Esophagus muscularis mucosa (tissue), 4 donors: Measurements from ENCODE around the gene GAMT.

Experiments used
- EP300 ChIP-seq: sonication (generic); formaldehyde crosslinking; IDR thresholded peaks from one replicate; pipeline ENCODE4 v1.6.1; 2017; ENCODE audit warnings: antibody characterized with exemption
- POLR2A ChIP-seq: fragments of 450-650 bp; IDR thresholded peaks from one replicate; pipeline ENCODE4 v1.6.1; 2017; ENCODE audit warnings: antibody characterized with exemption, moderate library complexity, mild to moderate bottlenecking, low read depth
- POLR2AphosphoS5 ChIP-seq, 2 donors: sonication (generic); formaldehyde crosslinking; IDR thresholded peaks; one replicate each; pipeline ENCODE4 v1.6.1; 2017; ENCODE audit warnings: antibody characterized with exemption in 2 of 2
- TF ChIP-seq, protein P1 (sequence below), 3 experiments: fragments of 200-600 bp in 2 of 3; fragments of 450-650 bp in 1 of 3; sonication (generic) in 2 of 3; IDR thresholded peaks; one replicate each; pipeline ENCODE4 v1.5.1; 2017 to 2019; ENCODE audit warnings: antibody characterized with exemption in 3 of 3, mild to moderate bottlenecking in 2 of 3, moderate library complexity in 1 of 3

DNA sequence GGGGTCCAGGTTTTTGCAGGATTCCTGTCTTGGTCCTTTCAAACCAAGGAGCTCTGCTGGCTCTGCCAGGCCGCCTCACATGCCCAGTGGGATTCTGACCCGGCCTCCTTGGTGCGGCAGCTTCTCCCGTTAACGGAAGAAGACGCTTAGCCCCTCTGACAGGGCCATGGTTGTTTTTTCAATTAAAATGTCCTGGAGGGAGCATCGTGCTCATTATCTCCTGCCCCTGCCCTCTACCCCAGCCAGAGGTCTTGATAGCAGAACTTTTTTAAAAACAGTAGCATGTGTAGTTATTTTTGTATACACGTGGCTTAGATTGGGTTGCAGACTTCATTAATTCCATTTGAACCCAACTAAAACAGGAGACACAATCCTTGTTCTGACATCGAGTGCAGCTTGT lies 25.4 kb upstream of the GAMT start:
- TF ChIP-seq, protein P1, sequence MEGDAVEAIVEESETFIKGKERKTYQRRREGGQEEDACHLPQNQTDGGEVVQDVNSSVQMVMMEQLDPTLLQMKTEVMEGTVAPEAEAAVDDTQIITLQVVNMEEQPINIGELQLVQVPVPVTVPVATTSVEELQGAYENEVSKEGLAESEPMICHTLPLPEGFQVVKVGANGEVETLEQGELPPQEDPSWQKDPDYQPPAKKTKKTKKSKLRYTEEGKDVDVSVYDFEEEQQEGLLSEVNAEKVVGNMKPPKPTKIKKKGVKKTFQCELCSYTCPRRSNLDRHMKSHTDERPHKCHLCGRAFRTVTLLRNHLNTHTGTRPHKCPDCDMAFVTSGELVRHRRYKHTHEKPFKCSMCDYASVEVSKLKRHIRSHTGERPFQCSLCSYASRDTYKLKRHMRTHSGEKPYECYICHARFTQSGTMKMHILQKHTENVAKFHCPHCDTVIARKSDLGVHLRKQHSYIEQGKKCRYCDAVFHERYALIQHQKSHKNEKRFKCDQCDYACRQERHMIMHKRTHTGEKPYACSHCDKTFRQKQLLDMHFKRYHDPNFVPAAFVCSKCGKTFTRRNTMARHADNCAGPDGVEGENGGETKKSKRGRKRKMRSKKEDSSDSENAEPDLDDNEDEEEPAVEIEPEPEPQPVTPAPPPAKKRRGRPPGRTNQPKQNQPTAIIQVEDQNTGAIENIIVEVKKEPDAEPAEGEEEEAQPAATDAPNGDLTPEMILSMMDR (IDR thresholded peaks at IDR 0.05) = no peak
- TF ChIP-seq POLR2A (no peak), EP300 (no peak), POLR2AphosphoS5 (IDR thresholded peaks at IDR 0.05) (no peak)
